SK-N-MC (cell line): Measurements from ENCODE around the gene PRPF19.

Experiments
- EZH2 ChIP-seq: fragments of 200-600 bp; sonication (generic); IDR thresholded peaks from one replicate; pipeline ENCODE4 v1.6.1; 2017; ENCODE audit warnings: antibody characterized with exemption
- FOXP2 ChIP-seq: optimal IDR thresholded peaks from 2 replicates; pipeline ENCODE3; 2011; ENCODE audit warnings: mild to moderate bottlenecking, moderate library complexity; ENCODE audit not compliant: insufficient read depth; ENCODE audit errors: extremely low read length, control extremely low read depth
- POLR2AphosphoS5 ChIP-seq: IDR thresholded peaks from 2 replicates; pipeline ENCODE4 v1.6.1; 2012; ENCODE audit warnings: mild to moderate bottlenecking, low read depth, low read length, borderline replicate concordance

DNA sequence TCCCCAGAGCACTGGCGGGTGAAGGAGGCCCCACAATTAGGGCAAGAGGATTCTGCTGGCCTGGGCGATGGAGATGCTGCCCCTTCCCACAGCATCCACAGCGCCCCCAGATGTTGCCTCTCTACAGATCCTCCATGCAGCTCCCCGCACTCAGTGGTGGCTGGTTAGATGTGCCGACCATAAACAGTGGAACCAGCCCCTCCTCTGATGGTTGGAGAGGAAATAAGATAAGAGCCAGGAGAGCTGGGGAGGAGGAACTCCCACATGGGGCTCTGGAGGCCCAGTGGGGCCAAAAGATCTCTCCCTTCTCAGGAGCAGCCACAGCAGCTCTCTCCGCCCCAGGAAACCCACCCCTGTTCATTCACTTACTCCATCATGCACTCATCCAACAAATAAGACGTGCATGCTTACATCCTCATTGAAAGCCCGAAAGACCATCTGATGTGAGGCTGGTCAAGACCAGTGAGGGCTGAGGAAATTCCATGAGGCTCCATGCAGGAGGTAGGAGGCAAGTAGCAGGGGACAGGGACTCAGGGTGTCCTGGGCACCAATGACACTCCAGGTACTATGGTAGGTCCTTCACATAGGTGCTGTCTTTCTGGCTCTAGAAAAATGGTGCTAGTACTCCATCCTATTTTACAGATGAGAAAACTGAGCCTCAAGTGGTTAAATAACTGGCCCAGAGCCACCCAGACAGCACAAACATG lies 52.1 kb downstream of the PRPF19 start:
- no peak for TF ChIP-seq POLR2AphosphoS5
- no peak for TF ChIP-seq EZH2
- no peak for TF ChIP-seq FOXP2
